Stimulated activated CD4-positive, alpha-beta T cell treated with anti-CD3 and anti-CD28 coated beads, Interleukin-2, amount 100 ng/mL, for 24 hours (primary cell): ENCODE measurements around the gene GDA.
"Not testable (repeated sequence)": the region's sequence is repeated elsewhere in the genome, so short reads cannot be mapped to it uniquely, and the experiment has no call there.

Experiments used
- DNase-seq, 2 donors: peaks; one replicate each; pipeline ENCODE4 v3.0.0-alpha.2; 2020

GDA gene

DNA sequence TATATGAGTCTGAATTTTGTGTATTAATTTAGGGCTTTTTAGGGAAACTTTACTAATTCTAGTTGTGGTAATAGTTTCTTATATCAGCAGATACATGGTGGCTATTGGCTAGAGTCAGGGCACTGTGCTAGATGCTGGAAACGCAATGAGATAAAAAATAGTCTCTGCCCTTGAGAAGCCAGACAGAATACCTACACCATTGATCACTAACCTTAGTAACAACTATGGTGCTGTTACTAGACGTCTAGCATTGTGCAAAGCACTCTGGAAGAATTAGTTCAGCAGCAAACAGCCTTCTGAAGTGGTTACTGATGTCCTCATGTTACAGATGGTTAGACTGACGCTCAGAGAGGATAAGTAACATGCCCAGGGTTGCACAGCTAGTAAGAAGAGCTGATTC is 61.8 kb downstream of the GDA start:
- no peak for DNase-seq

DNA sequence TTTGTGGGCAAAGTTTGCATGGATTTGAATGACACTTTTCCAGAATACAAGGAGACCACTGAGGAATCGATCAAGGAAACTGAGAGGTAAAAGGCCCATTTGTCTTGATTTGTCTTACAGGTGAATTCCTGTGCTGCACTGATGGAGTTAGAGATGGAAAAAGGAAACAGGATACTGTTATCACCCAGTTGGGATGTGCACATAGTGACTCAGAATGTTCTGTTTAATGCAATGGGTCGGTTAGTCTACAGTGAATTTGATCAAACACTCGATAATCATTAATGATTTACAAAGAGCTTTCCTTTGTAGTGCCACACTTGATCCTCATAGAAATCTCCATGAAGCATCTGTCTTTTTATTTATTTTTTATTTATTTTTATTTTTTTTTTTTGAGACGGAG is 64.7 kb downstream of the GDA start:
- no peak for DNase-seq

DNA sequence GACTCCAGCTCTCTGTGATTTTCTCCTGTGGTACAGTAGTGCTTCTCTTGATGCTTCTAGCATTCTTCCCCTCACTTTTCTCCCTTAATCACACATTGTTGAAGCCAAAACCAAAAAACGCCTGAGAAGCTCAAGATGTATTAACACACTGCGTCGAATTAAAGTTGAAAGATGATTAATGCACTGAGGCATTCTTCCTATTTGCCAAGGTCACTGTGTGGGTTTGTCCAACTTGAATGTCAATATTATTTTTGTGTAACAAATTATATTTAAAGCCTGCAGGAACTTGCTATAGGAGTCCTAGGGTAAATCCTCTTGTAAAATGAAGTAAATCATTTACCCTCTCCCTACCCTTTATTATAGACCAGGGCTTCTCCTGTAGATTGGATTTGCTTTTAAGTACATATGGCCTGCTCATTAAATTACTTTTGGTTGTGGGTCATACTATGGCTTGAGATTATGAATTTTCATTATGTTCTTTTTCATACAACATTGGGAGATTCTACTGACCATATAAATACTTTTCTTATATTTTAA is 68.1 kb downstream of the GDA start:
- no peak for DNase-seq

DNA sequence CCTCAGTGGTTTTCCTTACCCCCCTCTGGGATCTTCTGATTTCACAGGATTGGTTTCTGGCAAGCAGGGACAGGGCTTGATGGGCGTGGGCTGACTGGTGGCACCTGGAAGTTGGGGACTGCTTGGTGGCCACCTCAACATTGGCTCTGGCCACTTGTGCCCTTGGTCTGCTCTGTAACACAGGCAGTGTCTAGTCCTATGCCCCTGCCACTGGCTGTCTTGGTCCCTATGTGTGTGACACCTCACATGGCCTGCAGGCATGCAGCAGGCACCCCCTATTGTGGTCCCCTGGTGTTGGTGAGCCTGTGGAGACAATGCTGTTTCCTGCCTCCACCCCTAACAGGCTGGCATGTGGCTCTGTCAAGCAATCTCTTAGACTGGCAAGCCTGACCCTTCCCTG is 71.3 kb downstream of the GDA start:
- DNase-seq = no peak

DNA sequence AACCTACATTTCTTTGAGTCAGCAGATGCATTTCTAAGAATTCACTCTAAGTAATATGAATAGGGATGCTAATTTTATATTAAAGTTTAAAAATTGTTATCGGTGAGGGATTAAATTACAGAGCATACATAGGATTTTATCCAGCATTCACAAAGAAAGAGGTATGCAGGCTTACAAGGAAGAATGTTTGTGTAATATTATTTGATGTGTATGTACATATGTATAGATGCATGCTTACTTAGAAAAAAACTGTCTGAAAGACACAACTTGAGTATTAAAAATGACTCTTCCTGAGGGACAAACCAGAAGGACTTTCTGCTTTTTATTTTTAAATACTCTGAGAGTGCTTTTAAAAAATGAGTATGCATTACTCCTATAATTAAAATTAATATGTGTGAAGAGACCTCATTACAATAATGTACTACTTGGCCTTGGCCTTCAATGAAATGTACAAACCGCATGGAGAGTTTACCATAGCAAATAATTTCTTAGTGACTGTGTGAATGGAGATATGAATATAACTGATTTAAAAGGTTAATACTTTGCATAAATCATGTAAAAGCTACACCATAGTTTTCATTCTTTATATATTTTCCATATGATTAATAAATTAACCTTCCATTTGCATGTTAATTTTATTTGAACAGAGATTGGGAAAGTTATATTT is 77.0 kb downstream of the GDA start:
- DNase-seq = no peak

DNA sequence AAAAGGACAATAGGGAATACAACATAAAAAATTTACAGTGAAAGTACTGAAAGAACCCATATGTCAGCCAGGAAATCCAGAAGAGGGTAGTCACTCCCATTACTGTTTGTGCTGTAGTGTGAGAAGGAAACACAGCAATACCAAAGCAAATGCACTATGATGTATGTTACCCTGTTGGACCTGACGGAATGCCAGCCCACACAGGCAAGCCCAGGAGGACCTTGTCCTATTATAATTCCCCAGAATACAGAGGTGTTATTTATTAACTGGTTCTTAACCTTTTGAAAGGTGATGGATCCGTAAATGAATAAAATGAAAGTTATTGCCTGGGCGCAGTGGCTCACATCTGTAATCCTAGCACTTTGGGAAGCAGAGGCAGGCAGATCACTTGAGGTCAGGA is 79.0 kb downstream of the GDA start:
- no peak for DNase-seq

DNA sequence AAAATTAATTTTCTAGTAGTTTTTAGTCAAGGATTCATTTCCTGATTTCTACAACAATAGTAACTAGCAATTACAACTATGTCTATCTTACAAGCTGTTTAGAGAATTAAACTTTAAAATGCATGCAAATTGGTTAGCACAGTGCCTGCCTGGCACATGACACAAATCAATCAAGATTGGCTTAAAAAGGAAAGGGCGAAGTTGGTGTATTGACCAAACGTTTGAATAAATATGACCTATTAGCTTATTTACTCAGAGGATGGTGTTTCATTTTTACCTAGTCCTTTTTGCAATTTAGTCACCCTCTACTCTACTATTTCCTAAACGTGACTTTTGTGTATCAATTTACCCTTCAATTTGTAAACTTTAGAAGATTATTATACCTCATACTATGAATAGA is 83.5 kb downstream of the GDA start:
- DNase-seq = no peak

DNA sequence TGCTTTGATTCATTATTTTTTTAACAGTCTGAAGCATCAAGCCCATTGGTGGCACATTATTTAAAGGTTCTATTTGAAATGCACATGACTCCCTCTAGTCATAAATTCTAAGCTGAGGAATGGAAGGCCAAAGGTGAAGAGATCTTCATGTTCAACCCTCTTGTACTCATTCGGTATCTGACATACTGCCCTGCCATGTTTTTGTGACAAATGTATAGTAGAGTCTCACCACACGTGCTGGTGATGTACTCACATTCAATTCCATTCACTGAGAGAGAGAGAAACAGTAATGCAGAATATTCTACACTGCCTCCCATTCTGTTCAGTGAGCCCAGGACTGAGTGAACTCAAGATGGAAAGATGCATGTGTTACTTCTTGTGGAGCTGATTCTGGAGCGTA is 98.3 kb downstream of the GDA start:
- DNase-seq = no peak

DNA sequence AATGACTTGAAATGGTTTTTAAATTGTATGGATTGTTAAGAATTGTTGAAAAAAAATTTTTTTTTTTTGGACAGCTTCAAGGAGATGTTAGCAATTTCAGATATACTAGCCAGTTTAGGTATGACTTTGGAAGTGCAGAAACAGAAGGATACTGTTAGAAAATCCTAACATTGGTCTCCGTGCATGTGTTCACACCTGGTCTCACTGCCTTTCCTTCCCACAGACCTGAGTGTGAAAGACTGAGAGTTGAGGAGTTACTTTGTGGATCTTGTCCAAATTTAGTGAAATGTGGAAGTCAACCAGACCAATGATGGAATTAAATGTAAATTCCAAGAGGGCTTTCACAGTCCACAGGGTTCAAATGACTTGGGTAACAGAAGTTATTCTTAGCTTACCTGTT is 102.3 kb downstream of the GDA start:
- DNase-seq = no peak

DNA sequence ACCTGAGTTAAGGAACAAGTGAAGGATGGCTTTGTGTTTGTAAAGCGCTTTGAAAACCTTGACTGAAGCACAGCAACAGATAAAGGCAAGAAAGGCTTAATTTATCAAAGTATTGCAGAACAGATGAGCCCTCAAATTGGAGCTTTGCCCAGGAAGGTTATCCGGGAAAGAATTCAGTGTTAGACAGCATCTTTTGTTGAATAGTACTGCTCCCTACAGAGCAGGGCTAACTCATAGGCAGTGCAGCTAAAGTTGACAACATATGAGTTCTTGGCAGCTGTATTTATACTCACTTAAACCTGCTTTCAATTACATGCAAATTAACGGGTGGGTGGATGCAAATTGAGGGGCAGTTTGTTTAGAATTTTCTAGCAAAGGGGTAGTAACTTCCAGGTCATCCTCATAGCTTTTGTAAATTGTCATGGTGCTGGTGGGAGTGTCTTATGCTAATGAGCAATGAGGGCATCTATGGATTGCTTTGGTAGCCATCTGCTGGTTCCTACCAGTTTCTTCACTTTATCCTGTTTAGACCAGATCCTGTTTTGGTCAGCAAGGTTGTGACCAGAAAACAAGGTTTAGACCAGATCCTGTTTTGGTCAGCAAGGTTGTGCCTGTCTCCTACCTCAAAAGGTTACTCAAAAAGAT is 105.8 kb downstream of the GDA start:
- no peak for DNase-seq

DNA sequence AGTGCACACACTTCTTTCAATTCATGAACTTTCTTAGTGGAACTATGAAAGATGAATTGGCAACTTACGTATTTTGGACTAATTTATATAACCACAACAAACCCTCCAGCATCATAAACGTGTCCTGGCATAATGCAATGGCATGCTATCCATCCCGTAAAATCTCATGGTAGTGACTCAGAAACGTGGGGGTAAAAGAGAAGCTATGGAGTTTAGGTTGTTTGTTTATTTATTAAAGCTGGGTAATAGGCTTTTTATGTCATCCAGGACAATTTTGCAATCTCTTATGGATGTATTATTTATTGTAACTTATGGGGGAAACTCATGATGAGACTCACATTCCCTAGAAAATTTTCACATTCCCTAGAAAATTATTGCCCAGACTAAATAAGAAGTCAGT is 106.3 kb downstream of the GDA start:
- DNase-seq = no peak

DNA sequence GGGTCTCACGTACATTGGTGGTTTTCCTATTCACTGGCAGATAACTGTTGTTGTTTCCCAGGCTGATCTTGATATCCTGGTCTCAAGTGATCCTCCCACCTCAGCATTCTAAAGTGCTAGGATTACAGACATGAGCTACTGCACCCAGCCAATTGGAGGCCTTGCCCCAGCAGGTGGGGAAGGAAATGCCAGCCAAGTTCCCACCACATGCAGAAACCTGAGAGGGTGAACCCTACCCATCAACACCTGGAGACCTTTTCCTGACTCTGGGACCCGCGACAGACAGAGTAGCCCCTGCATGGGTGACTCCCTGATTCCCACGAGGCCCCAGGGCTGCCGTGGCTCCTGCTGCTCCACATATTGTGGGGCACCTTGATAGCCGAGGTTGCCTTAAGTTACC is 107.7 kb downstream of the GDA start:
- no peak for DNase-seq

DNA sequence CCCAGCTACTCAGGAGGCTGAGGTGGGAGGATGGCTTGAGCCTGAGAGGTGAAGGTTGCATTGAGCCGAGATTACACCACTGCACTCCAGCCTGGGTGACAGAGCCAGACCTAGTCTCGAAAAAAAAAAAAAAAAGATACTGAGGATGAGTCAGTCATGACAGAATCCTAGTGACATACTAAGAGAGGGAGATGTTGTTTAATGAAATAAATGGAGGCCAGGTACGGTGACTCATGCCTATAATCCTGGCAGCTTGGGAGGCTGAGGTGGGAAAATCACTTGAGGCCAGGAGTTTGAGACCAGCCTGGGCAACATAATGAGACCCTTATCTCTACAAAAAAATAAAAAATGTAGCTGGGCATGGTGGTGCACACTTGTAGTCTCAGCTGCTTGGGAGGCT is 108.6 kb downstream of the GDA start:
- DNase-seq = no peak

DNA sequence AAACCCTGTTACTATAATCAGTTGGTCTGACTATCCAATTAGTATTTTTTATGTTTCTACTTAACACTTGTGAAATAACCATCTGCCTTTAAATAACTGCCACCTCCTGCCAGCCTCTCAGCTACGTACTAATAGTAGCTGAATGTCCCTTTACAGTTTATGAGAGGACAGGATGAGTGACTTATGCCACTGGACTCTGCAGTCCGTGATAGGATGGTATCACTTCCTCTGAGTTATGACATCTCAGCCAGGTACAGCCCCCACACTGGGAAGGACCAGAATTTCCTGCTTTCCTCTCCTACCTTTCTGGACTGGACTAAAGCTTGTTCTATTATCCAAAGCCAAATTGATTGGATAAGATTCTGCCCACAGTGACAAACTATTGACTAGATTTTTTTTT is 112.8 kb downstream of the GDA start:
- no peak for DNase-seq

DNA sequence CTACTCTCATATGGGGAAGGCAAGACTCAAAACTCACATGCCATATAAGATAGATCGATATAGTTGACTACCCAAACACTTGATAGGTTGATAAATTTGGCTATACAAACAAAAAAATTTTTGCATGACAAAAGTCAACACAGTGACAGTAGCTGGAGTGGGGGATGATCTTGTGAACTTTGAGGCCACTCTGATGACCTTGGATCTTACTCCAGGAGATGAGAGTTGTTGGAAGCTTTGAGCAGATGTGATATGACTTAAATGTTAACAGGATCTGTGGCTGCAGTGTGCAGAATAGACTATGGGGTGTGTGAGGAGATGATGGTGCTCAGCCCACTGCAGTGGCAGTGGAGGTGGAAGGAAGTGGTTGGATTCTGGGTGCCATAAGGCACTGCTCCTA is 114.3 kb downstream of the GDA start:
- no peak for DNase-seq

DNA sequence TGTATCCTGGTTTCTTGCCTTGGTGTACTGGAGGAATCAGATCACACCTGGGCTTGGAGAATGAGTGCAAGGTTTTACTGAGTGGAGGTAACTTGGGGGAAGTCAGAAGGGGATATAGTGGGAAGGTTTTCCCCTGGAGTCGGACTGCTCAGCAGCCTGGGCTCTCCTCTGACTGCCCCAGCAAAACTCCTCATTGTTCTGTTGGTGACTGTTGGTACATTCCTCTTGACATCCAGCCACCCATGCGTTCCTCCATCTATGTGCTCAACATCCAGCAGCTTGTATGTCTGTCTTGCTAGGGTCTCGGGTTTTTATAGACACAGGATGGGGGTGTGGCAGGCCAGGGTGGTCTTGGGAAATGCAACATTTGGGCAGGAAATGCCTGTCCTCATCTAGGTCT is 119.7 kb downstream of the GDA start:
- DNase-seq = no peak

DNA sequence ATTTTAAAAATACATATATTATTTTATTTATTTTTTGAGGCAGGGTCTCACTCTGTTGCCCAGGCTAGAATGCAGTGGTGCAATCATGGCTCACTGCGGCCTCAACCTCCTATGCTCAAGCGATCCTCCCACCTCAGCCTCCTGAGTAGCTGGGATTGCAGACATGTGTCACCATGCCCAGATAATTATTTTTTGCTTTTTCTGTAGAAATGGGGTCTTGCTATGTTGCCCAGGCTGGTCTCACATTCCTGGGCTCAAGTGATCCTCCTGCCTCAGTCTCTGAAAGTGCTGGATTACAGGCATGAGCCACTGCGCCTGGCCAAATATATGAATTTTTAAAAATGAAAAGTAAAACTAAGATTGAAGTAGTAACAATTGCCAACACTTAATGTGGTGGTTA is 121.1 kb downstream of the GDA start:
- DNase-seq = not testable (repeated sequence)

DNA sequence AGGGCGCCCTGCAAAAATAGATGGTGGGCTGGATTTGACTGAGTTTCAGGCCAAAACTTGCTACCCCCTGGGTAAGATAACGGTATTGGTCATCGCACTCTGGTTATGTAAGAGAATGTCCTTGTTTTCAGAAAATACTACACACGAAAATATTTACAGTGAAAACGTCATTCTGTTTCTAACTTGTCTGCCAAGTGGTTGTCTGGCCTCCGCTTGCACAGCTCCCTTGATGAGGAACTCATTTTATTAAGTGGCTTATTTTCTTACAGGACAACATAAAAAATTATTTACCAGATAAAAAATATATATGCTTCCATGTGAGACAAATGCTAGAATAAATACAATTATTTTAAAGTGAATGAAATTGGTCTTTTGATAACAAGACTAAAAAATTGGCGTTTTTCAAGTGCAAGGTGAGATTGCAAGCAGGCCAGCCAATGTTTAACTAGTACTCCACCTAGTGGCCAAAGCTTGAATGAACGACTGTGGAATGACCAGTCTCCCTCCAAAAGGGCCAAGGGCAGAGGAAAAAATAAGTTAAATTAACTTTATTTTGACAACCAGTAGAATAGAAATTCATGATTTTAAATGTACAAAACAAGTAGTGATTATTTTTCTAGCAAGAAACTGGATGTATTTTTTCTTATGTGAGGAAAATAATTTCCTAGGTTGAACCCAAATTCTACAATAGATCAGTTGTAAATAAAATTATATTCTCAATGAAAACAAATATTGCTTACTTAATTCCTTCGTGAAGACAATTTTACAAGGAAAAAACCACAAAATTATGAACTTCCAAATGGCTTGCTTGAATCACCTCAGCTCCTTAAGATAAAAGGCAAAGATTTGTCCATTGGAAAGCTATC is 122.6 kb downstream of the GDA start:
- peak; percentile 40 to 62 for DNase-seq

DNA sequence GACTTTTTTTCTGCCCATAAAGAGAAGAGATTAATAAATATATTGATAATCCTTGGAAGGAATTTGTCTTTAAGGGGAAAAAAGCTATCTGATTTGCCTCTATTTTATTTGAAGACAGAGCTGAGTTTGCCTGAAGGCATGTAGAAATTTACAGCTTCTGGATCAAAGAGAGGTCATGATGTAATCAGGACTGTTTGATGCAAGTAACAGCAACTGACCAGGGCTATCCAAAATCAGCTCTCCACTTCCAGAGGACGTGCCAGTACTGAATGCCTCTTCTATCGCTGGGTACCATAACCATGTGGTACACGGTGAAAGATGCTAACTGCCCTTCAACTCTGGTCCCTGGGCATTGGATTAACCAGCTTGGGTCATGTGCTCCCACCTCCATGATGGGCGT is 125.2 kb downstream of the GDA start:
- DNase-seq = no peak

DNA sequence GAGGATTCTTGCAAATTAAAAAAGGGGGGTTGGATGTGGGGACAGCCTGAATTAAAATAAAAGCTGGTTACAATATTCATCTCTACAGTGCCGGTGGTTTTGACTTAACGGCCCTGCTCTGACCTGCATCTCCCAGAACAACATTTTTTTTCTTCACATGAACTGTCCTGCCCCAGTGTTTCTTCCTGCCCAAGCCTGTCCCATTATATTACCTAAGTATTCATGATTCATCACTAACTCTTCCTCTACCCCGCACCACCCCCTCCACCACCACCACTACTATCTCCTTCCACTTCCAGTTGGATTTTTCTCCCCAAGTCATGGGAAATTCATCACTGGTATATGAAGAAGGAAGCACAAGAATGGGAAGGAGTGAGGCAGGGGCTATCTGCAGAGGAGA is 125.7 kb downstream of the GDA start:
- no peak for DNase-seq

DNA sequence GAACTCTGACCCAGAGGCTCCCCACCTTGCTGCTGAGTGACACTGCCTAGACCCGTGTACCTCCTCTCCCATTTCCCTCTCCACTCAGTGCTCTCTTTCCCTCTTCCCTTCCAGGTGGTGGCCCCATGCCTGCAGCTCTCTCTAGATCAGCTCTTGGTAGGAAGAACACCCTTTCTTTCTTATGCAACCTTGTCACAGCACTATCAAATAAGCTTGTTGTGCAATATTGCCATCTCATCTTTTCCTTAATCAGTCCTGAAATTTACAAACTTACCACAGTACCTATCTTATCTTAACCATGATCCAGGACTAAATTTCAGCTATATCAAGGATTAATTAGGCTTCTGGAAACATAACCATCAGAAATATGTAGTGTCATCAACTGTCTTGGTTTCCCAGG is 127.2 kb downstream of the GDA start:
- DNase-seq = no peak

DNA sequence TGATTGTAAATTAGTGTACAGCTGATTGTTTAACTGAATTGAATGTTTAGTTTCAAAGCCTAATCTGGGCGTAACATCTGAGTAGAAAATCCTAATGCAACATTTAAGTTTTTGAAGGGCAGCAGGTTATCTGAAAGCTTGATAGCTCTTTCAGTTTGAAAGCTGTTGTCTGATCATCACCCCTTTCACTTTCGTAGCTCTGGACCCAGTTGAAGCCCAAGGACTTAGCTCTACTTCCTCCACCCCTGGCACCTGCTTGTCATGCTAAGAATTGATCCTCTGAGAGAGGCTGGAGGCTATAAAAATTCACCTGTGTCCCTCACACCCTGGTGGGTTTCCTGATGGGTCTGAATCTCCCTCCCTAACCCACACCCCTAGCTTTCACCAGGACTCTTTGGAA is 129.7 kb downstream of the GDA start:
- no peak for DNase-seq

DNA sequence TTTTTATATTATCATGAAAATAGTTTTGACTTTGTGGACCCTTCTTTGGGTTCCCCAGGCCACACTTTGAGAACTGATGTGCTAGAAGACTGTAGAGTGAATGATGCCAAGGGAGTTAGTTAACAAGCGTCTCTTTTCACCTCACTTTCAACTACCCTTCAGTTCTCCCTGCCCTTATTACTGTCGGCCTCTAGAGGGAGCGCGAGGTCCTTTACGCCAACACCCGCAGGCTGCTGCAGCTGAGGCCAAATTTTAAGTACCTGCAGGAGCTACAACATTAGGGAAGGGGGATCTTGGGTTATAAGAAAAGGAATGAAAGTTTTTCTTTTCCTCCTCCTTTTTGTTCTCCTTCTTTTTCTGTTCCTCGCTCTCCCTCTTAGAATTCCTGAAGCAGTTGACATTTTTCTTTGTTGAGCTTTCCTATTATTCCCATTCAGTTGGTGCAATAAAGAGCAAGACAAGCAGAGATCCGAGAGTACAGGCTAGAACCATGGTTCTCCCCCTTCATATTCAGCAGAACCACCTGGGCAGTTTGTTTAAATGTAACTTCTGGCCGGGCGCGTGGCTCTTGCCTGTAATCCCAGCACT is 131.8 kb downstream of the GDA start:
- DNase-seq = peak; percentile 74

DNA sequence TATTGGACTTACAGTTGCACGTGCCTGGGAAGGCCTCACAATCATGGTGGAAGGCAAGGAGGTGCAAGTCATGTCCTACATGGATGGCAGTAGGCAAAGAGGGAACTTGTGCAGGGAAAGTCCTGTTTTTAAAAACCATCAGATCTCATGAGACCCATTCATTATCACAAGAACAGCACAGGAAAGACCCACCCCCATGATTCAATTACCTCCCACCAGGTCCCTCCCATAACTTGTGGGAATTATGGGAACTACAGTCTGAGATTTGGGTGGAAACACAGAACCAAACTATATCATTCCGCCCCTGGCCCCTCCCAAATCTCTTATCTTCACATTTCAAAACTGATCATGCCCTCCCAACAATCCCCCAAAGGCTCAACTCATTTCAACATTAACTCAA is 140.2 kb downstream of the GDA start:
- no peak for DNase-seq
